Hepatocyte (in vitro differentiated cells): Measurements from ENCODE around the gene SPRR2A.

Experiments
- EZH2phosphoT487 ChIP-seq: fragments of 200-600 bp; sonication (generic); IDR thresholded peaks from one replicate; pipeline ENCODE4 v1.6.1; 2018; ENCODE audit warnings: antibody characterized with exemption, mild to moderate bottlenecking, low read depth, moderate library complexity; ENCODE audit not compliant: unreplicated experiment, severe bottlenecking
- TF ChIP-seq, protein P1 (sequence below): fragments of 200-600 bp; sonication (generic); IDR thresholded peaks from 2 replicates; pipeline ENCODE4 v1.5.1; 2016; ENCODE audit warnings: antibody characterized with exemption, mild to moderate bottlenecking; ENCODE audit not compliant: poor library complexity

DNA sequence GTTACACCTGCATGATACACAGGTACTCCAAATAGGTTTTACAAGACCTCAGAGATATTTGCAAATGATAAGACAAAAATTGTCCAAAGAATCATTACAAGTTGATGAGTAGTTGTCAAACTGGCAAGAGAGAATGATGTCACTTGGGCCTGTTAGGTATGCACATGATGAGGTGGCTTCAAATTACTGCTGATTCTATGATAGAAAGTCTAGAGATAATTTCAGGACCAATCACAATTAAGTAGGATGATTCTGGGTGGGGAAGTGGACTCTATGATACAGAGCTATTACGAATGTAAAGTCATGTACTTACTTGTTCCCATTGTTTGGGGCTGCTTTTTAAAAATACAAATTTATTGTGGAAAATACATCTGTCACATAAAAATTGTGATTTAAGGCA is 31.5 kb downstream of the SPRR2A start:
- TF ChIP-seq, protein P1, sequence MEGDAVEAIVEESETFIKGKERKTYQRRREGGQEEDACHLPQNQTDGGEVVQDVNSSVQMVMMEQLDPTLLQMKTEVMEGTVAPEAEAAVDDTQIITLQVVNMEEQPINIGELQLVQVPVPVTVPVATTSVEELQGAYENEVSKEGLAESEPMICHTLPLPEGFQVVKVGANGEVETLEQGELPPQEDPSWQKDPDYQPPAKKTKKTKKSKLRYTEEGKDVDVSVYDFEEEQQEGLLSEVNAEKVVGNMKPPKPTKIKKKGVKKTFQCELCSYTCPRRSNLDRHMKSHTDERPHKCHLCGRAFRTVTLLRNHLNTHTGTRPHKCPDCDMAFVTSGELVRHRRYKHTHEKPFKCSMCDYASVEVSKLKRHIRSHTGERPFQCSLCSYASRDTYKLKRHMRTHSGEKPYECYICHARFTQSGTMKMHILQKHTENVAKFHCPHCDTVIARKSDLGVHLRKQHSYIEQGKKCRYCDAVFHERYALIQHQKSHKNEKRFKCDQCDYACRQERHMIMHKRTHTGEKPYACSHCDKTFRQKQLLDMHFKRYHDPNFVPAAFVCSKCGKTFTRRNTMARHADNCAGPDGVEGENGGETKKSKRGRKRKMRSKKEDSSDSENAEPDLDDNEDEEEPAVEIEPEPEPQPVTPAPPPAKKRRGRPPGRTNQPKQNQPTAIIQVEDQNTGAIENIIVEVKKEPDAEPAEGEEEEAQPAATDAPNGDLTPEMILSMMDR: no peak
- no peak for TF ChIP-seq EZH2phosphoT487
